Forelimb muscle (tissue), 1 donor: ENCODE data around the gene SNED1. TPM values are rescaled to one million over a fixed set of nuclear protein-coding genes. Genes with fewer than 3 reads are reported as not detected.

ENCODE experiments used
- DNase-seq: peaks from one replicate; pipeline ENCODE4 v3.0.0-alpha.2; 2013; ENCODE audit warnings: low read depth
- polyA plus RNA-seq: library from polyadenylated mRNA; unstranded; fragments of 120-200 nt; gene quantifications from one replicate; pipeline ENCODE4 v1.2.1, GENCODE V29; 2013; ENCODE audit not compliant: insufficient read length

The SNED1 gene
- polyA plus RNA-seq, 1 donor, result 3.6 TPM

- DNase-seq, result no peak
These were observed 31.3 kb downstream of the SNED1 start for GRCh38 chr2:241029599-241030332.

GRCh38 chr2:241030333-241030680 is 31.9 kb downstream of the SNED1 start:
- DNase-seq, result no peak

- no peak for DNase-seq
These were observed 32.5 kb downstream of the SNED1 start for GRCh38 chr2:241030883-241031282.

- DNase-seq, result no peak
These were observed 33.2 kb downstream of the SNED1 start for GRCh38 chr2:241031436-241032165.

- DNase-seq, result no peak
These were observed 35.0 kb downstream of the SNED1 start for GRCh38 chr2:241033336-241033987.

- DNase-seq, result no peak
These were observed 35.6 kb downstream of the SNED1 start for GRCh38 chr2:241033994-241034393.

- no peak for DNase-seq
These were observed 36.2 kb downstream of the SNED1 start for GRCh38 chr2:241034490-241035141.

- DNase-seq, result no peak
These were observed 36.9 kb downstream of the SNED1 start for GRCh38 chr2:241035142-241035817.

- DNase-seq, result no peak
These were observed 37.5 kb downstream of the SNED1 start for GRCh38 chr2:241035818-241036396.

GRCh38 chr2:241036397-241036963 is 38.1 kb downstream of the SNED1 start:
- DNase-seq, result no peak

GRCh38 chr2:241036964-241037421 is 38.6 kb downstream of the SNED1 start:
- DNase-seq, result no peak

GRCh38 chr2:241037498-241037897 is 39.1 kb downstream of the SNED1 start:
- DNase-seq, result no peak

- no peak for DNase-seq
These were observed 40.2 kb downstream of the SNED1 start for GRCh38 chr2:241038374-241039180.

- no peak for DNase-seq
These were observed 41.0 kb downstream of the SNED1 start for GRCh38 chr2:241039416-241039815.

- no peak for DNase-seq
These were observed 41.8 kb downstream of the SNED1 start for GRCh38 chr2:241040081-241040803.

- DNase-seq, result no peak
These were observed 43.3 kb downstream of the SNED1 start for GRCh38 chr2:241041589-241042158.

GRCh38 chr2:241043581-241043980 is 45.2 kb downstream of the SNED1 start:
- no peak for DNase-seq

- DNase-seq, result no peak
These were observed 49.0 kb downstream of the SNED1 start for GRCh38 chr2:241047253-241048010.
